SH-SY5Y (cell line): Measurements from ENCODE around the gene TMEM17.

Experiments used
- GATA2 ChIP-seq: IDR thresholded peaks from 2 replicates; pipeline ENCODE4 v1.6.1; 2011; ENCODE audit warnings: mild to moderate bottlenecking, low read depth, low read length
- GATA3 ChIP-seq: IDR thresholded peaks from 2 replicates; pipeline ENCODE4 v1.6.1; 2011; ENCODE audit warnings: low read depth, mild to moderate bottlenecking, low read length, moderate library complexity

DNA sequence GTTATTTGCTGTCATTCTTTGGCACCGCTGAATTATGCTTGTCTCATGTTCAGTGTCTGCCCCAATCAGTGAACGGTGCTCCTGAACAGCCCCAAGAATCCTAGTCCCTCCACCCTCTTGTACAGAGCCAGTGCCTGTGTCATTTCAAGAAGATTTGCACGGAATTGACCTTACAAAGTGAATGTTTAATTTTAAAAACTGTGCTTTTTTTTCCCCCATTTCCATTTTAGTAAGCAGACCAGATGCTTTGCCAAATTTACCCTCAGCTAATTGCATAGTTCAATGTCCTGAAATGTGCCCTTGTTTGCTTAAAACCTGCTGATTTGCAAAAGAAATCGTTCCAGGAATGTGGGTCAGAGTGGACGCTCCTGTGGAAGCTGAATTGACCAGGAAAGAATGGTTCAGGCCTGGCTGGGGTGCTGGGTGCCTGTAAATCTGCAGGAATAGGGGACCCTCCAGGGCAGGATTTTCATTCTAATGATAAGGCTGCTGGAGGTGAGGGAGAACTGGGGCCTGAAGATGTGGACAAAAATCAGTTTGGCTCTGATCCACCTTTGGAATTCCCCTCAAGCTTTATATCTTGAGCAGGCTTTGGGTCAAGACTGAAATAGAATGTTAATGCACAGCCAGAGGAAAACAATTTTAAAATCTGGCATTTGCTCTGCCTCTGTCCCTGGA is 20.1 kb downstream of the TMEM17 start:
- TF ChIP-seq GATA2 (no peak), GATA3 (no peak)
